Skeletal muscle tissue (tissue), 4 donors: ENCODE results near the gene MRPS30. TPM values are rescaled to one million over a fixed set of nuclear protein-coding genes. Genes with fewer than 3 reads are reported as not detected.
"Not testable (repeated sequence)": the region's sequence is repeated elsewhere in the genome, so short reads cannot be mapped to it uniquely, and the experiment has no call there.

Source experiments
- H3K27ac ChIP-seq: one replicate; pipeline ENCODE4 v1.7.0; 2013; ENCODE audit warnings: mild to moderate bottlenecking, low read depth, low read length, inconsistent platforms
- H3K27me3 ChIP-seq, 3 donors: one replicate each; pipeline ENCODE4 v1.7.0; 2013; ENCODE audit warnings: low read length in 3 of 3; ENCODE audit not compliant: control insufficient read depth in 3 of 3, insufficient read depth in 3 of 3
- H3K36me3 ChIP-seq, 3 donors: one replicate each; pipeline ENCODE4 v1.7.0; 2013; ENCODE audit warnings: low read length in 3 of 3; ENCODE audit not compliant: control insufficient read depth in 3 of 3, insufficient read depth in 3 of 3
- H3K4me1 ChIP-seq, 3 donors: one replicate each; pipeline ENCODE4 v1.7.0; 2013; ENCODE audit warnings: low read length in 3 of 3, mild to moderate bottlenecking in 3 of 3; ENCODE audit not compliant: control insufficient read depth in 3 of 3, insufficient read depth in 3 of 3
- H3K4me3 ChIP-seq, 3 donors: one replicate each; pipeline ENCODE4 v1.7.0; 2013; ENCODE audit warnings: low read length in 3 of 3
- H3K9ac ChIP-seq, 3 donors: one replicate each; pipeline ENCODE4 v1.7.0; 2013; ENCODE audit warnings: low read length in 3 of 3, mild to moderate bottlenecking in 3 of 3, moderate library complexity in 2 of 3, low read depth in 1 of 3
- H3K9me3 ChIP-seq, 3 donors: one replicate each; pipeline ENCODE4 v1.7.0; 2013; ENCODE audit warnings: low read length in 3 of 3; ENCODE audit not compliant: control insufficient read depth in 3 of 3
- total RNA-seq: library from RNA; depleted of rRNA; stranded (reverse); fragments of >200 nt; gene quantifications from one replicate; pipeline ENCODE4 v1.2.3, GENCODE V29; 2014
- donor health status: Osteomylitis.

MRPS30 gene
- 64.7 TPM for total RNA-seq

DNA sequence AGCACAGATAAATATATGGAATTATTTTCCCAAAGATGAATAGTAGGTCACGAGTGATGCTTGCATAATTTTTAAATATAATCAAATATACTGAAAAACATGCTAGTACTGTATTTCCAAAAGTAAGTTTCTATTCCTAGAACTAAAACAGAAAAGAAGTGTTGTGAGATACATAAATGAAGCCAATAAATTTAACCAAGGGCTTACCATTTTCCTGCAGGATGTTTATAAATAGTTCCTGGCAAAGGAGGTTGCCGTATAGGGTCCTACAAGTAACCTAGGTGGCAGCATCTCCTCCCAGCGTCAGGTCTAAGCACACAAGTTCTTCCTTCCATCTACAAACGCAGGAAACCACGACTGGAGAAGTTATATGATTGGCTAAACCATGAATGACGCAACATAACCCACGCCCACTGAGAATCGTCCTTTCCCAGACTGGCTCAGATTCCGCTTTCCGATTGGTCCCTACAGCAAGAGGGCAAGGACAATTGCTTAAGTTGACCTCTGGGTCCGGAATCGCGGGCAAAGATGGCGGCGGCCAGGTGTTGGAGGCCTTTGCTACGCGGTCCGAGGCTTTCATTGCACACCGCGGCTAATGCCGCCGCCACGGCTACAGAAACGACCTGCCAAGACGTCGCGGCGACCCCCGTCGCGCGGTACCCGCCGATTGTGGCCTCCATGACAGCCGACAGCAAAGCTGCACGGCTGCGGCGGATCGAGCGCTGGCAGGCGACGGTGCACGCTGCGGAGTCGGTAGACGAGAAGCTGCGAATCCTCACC is at the start of gene MRPS30:
TSS of gene MRPS30 (plus strand) at position 513 of the 780 bp plus-strand sequence. CDS start at position 529, 16 bp downstream.
- Histone ChIP-seq H3K9me3 (no peaks in the 10 kb centered on the region), H3K4me3 (peak within 1 kb of the TSS; percentile 96 to 98 (median 97)), H3K27ac (peak within 1 kb of the TSS; percentile 83), H3K4me1 (peaks cover 11 to 17% (median 12%) of the 10 kb centered on the region in 3 donors), H3K9ac (peak within 1 kb of the TSS; percentile 88 to 99 (median 93)), H3K36me3 (peaks cover 6 to 20% (median 12%) of the 10 kb centered on the region in 3 donors), H3K27me3 (no peaks in the 10 kb centered on the region)

DNA sequence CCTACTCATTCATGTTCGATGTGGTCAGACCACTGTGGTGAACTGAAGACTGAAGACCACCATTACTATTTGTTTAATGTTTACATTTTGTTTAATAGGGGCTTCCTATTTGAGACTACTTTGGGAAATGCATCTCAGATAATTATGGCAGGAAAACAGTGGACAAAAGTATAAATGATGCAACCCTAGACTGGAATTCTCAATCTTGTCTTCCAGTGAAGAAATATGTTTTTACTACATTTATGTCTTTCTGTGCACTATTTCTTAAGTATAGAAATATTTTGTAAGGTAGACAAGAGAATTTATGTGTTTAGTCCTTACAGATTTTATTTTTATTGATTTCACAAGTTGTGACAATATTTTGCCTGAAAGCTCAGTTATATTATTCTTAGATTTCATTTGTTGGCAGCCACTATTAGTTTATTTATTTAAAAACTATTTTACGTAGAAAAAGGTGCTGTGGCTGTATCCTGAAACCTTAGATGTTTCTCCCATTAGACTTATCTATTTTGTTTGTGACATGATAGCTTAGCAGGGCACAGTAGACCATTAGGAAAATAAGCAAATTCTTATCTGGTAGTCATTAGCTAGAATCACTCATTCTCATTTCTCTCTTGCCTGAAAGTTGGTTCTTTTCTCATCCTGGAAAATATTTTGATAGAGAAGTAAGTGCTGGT is 39.4 kb upstream of the MRPS30 start:
- Histone ChIP-seq H3K9me3 (no peaks in the 10 kb centered on the region), H3K4me1 (no peaks in the 10 kb centered on the region), H3K9ac (no peak overlapping the region), H3K4me3 (no peak overlapping the region), H3K27me3 (no peaks in the 10 kb centered on the region), H3K27ac (no peak overlapping the region), H3K36me3 (no peaks in the 10 kb centered on the region)

GRCh38 chr5:44769877-44770209 is 38.9 kb upstream of the MRPS30 start:
- Histone ChIP-seq H3K9me3 (no peaks in the 10 kb centered on the region), H3K27ac (no peak overlapping the region), H3K36me3 (no peaks in the 10 kb centered on the region), H3K4me1 (no peaks in the 10 kb centered on the region), H3K9ac (no peak overlapping the region), H3K27me3 (no peaks in the 10 kb centered on the region), H3K4me3 (no peak overlapping the region)

DNA sequence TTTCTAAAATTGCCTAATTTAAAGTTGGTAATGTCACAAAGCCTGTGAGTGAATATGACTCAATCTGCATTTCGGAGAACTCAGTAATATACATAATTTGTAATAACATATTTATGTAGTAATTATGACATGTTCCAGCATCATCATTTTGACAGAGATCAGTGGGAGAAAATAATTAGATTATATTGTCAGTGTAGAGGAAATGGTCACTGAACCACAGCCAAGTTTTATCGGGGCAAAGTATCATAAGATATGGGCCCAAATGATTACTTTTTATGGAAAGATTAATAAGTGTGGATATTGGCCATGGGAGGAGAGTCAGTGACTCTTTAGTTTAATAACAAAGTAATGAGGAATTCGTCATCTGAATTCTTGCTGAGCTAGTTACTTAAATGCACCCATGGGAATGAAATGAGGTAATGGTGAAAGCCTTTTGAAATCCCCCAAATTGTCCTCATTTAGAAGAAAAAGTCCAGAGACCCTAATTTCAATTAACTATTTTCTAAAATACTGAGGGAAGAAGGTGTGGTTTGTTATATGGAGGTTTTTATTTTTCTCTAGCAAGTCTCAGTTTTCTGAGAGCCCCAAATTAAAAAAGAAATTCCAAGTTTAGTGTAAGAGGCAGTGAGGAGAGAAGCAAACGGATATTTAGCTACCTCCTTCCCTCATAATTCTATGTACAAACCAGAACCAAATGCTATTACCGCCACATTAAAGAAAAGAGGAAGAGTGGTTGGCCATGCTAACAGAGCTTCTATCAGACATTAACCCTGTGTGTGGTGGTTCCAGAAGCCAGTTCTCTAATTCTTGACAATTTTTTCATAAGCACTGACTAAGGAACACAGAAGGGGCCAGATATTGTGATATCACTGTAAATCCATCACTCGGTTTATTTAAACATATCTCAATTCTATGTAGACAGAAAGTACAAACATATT is 37.7 kb upstream of the MRPS30 start:
- Histone ChIP-seq H3K4me1 (no peaks in the 10 kb centered on the region), H3K9ac (no peak overlapping the region), H3K36me3 (no peaks in the 10 kb centered on the region), H3K27ac (no peak overlapping the region), H3K4me3 (no peak overlapping the region), H3K27me3 (no peaks in the 10 kb centered on the region), H3K9me3 (no peaks in the 10 kb centered on the region)

GRCh38 chr5:44772397-44772796 is 36.4 kb upstream of the MRPS30 start:
- not testable (repeated sequence) for H3K9me3 ChIP-seq, H3K36me3 ChIP-seq, H3K4me3 ChIP-seq, H3K27ac ChIP-seq, H3K4me1 ChIP-seq, H3K9ac ChIP-seq, H3K27me3 ChIP-seq

GRCh38 chr5:44774279-44774880 is 34.4 kb upstream of the MRPS30 start:
- no peak overlapping the region for H3K27ac ChIP-seq
- no peaks in the 10 kb centered on the region for H3K4me1 ChIP-seq
- H3K9me3 ChIP-seq, result no peaks in the 10 kb centered on the region
- H3K36me3 ChIP-seq, result no peaks in the 10 kb centered on the region
- no peak overlapping the region for H3K4me3 ChIP-seq
- no peak overlapping the region for H3K9ac ChIP-seq
- H3K27me3 ChIP-seq, result no peaks in the 10 kb centered on the region

DNA sequence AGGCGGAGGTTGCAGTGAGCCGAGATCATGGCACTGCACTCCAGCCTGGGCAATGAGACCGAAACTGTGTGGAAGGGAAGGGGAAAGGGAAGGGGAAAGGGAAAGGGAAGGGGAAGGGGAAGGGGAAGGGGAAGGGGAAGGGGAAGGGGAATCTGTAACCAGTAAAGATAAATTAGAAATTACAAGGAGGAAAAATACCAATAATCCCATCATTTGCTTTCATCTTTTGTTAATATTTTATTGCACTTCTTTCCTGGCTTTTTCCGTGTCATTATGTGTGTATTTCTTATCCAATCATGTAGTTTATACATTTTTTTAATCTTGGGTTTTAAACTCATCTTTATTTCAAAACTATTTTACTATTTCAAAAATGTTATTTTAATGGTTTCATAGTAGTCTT is 29.6 kb upstream of the MRPS30 start:
- Histone ChIP-seq H3K27ac (no peak overlapping the region), H3K36me3 (no peaks in the 10 kb centered on the region), H3K27me3 (no peaks in the 10 kb centered on the region), H3K9me3 (no peaks in the 10 kb centered on the region), H3K9ac (no peak overlapping the region), H3K4me1 (no peaks in the 10 kb centered on the region), H3K4me3 (no peak overlapping the region)

GRCh38 chr5:44783634-44784315 is 25.0 kb upstream of the MRPS30 start:
- Histone ChIP-seq H3K9ac (no peak overlapping the region), H3K27me3 (no peaks in the 10 kb centered on the region), H3K36me3 (no peaks in the 10 kb centered on the region), H3K4me1 (no peaks in the 10 kb centered on the region), H3K9me3 (no peaks in the 10 kb centered on the region), H3K4me3 (no peak overlapping the region), H3K27ac (no peak overlapping the region)

GRCh38 chr5:44787731-44788130 is 21.0 kb upstream of the MRPS30 start:
- Histone ChIP-seq H3K4me3 (no peak overlapping the region), H3K36me3 (no peaks in the 10 kb centered on the region), H3K27ac (no peak overlapping the region), H3K27me3 (no peaks in the 10 kb centered on the region), H3K4me1 (no peaks in the 10 kb centered on the region), H3K9ac (no peak overlapping the region), H3K9me3 (no peaks in the 10 kb centered on the region)
